GM12872 (cell line): ENCODE results near the gene DLGAP1.

ENCODE experiments used
- CTCF ChIP-seq: IDR thresholded peaks from 3 replicates; pipeline ENCODE4 v1.5.1; 2011; ENCODE audit warnings: low read depth, mild to moderate bottlenecking, low read length, moderate library complexity; ENCODE audit not compliant: insufficient read depth

DLGAP1 gene

DNA sequence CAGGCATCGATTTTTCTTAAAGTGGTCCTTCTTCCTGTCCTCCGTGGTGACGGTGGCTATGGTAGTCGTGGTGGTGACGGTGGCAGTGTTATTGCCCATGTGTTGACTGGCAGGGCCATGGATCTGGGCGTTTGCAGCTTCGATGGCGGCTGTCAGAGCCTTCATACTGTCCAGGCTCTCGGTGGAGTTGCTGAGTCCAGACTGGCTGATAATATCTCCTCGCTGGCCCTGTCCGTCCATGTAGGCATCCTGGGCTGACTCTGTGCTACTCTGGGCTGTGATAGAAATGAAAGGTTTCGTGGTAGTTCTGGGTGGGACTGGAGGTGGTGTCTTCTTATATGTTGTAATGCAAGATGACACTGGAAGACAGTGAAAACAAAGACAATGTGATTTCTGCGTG, 873.2 kb downstream of the DLGAP1 start:
- TF ChIP-seq CTCF, result no peak

- TF ChIP-seq CTCF, result no peak
These were observed 875.4 kb downstream of the DLGAP1 start for GRCh38 chr18:3579701-3580100.

GRCh38 chr18:3578621-3579020, 876.5 kb downstream of the DLGAP1 start:
- TF ChIP-seq CTCF, result no peak

- TF ChIP-seq CTCF, result no peak
These were observed 877.7 kb downstream of the DLGAP1 start for GRCh38 chr18:3577281-3577855.

GRCh38 chr18:3572761-3573160, 882.3 kb downstream of the DLGAP1 start:
- TF ChIP-seq CTCF, result no peak

DNA sequence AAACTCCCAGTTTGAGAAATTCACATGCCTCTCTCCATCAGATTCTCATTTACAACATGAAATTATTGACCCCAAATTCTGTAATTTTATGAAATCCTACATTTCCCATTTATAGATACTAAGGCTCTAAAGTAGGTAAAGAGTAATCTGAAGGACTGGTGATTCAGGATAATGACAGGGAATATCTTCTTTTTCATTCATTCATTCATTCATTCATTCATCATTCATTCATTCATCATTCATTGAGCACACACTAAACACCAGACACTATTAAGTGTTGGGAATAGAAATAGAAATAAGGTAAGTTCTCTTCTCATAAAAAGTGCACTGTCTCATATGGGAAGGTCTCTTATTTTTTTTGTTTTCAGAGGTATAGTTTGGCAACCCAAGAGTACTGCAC, 888.3 kb downstream of the DLGAP1 start:
- no peak for TF ChIP-seq CTCF

GRCh38 chr18:3560755-3561154, 894.4 kb downstream of the DLGAP1 start:
- TF ChIP-seq CTCF, result no peak

DNA sequence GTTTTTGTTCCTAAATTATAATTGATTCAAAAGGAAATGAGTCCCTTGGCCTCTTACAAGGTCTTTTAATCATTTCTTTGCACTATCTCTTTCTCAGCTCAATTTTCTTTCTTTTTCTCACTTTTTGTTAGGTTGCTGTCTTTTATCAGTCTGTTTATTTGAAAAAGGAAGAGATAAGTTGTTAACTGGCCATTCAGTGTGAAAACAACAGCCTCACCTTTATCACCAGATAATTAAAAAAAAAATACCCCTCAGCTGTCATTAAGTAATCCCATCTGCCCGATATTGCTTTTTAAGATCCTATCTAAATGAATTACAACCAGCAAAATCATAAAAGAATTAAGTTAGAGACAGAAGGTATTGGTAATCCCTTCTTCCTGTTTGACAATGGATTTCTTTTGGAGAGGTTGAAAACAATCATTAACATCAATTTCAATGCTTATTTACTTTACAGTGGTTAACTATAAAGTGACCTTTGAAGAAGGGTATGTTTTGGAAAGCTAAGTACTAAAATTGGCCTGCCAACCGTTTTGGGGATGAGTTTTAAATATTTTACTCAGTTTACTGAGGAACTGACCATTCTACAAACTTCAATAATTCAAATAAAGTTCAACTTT, 900.2 kb downstream of the DLGAP1 start:
- no peak for TF ChIP-seq CTCF
